SK-N-SH treated with all-trans-retinoic acid at 6 μM for 48 hours (cell line): ENCODE measurements around the gene SPOCK1.
"Not testable (repeated sequence)": the region's sequence is repeated elsewhere in the genome, so short reads cannot be mapped to it uniquely, and the experiment has no call there.

Experiments used
- ATAC-seq: fragments of 200-7000 bp; cut with Tn5 transposase; 3 replicates; pipeline ENCODE4 v1.9.1; 2020; ENCODE audit warnings: mild to moderate bottlenecking, moderate library complexity
- ARNTL ChIP-seq: fragments of 450-650 bp; formaldehyde crosslinking; IDR thresholded peaks from 2 replicates; pipeline ENCODE4 v1.5.0; 2020; ENCODE audit warnings: low read depth, mild to moderate bottlenecking, moderate library complexity, borderline replicate concordance
- BACH2 ChIP-seq: fragments of 250-450 bp; sonication (Bioruptor Pico); IDR thresholded peaks from 2 replicates; pipeline ENCODE4 v1.9.0; 2021; ENCODE audit warnings: mild to moderate bottlenecking, borderline replicate concordance
- CREB5 ChIP-seq: fragments of 250-450 bp; sonication (Bioruptor Pico); IDR thresholded peaks from 2 replicates; pipeline ENCODE4 v1.5.1; 2020; ENCODE audit warnings: low read depth, mild to moderate bottlenecking, moderate library complexity
- CSDC2 ChIP-seq: fragments of 250-450 bp; sonication (Bioruptor Pico); IDR thresholded peaks from 2 replicates; pipeline ENCODE4 v1.5.0; 2020; ENCODE audit warnings: mild to moderate bottlenecking, moderate library complexity
- CSRNP3 ChIP-seq: fragments of 250-450 bp; sonication (Bioruptor Pico); IDR thresholded peaks from 2 replicates; pipeline ENCODE4 v1.5.1; 2021; ENCODE audit warnings: mild to moderate bottlenecking, moderate library complexity
- ESRRG ChIP-seq: fragments of 250-450 bp; sonication (Bioruptor Pico); IDR thresholded peaks from 2 replicates; pipeline ENCODE4 v1.6.1; 2021; ENCODE audit warnings: mild to moderate bottlenecking
- GLIS3 ChIP-seq: fragments of 250-450 bp; sonication (Bioruptor Pico); IDR thresholded peaks from 2 replicates; pipeline ENCODE4 v1.5.0; 2020; ENCODE audit warnings: mild to moderate bottlenecking, moderate library complexity
- ISL1 ChIP-seq: fragments of 250-450 bp; sonication (Bioruptor Pico); IDR thresholded peaks from 2 replicates; pipeline ENCODE4 v2.1.2; 2022; ENCODE audit warnings: mild to moderate bottlenecking, moderate library complexity
- OSR1 ChIP-seq: fragments of 250-450 bp; sonication (Bioruptor Pico); IDR thresholded peaks from 2 replicates; pipeline ENCODE4 v1.8.0; 2022; ENCODE audit warnings: moderate library complexity, mild to moderate bottlenecking, inconsistent platforms
- PATZ1 ChIP-seq: fragments of 250-450 bp; sonication (Bioruptor Pico); IDR thresholded peaks from 2 replicates; pipeline ENCODE4 v1.8.0; 2020; ENCODE audit warnings: mild to moderate bottlenecking, moderate library complexity, borderline replicate concordance
- PPARA ChIP-seq: fragments of 250-450 bp; sonication (Bioruptor Pico); IDR thresholded peaks from 2 replicates; pipeline ENCODE4 v1.5.0; 2020; ENCODE audit warnings: mild to moderate bottlenecking, borderline replicate concordance
- SNAI2 ChIP-seq: fragments of 250-450 bp; sonication (Bioruptor Pico); IDR thresholded peaks from 2 replicates; pipeline ENCODE4 v1.5.0; 2020; ENCODE audit warnings: mild to moderate bottlenecking, moderate library complexity
- TCF4 ChIP-seq: fragments of 250-450 bp; sonication (Bioruptor Pico); IDR thresholded peaks from 2 replicates; pipeline ENCODE4 v1.8.0; 2021; ENCODE audit warnings: mild to moderate bottlenecking, moderate library complexity, borderline replicate concordance
- ZFP30 ChIP-seq: fragments of 450-650 bp; formaldehyde crosslinking; IDR thresholded peaks from 2 replicates; pipeline ENCODE4 v1.5.0; 2022; ENCODE audit warnings: mild to moderate bottlenecking, moderate library complexity
- ZNF565 ChIP-seq: fragments of 450-650 bp; formaldehyde crosslinking; conservative IDR thresholded peaks from 2 replicates; pipeline ENCODE4 v1.5.0; 2020; ENCODE audit warnings: low read depth, mild to moderate bottlenecking, moderate library complexity
- ZNF70 ChIP-seq: fragments of 450-650 bp; formaldehyde crosslinking; IDR thresholded peaks from 2 replicates; pipeline ENCODE4 v1.5.0; 2020; ENCODE audit warnings: mild to moderate bottlenecking, moderate library complexity

Gene SPOCK1

GRCh38 chr5:136981936-136982335 lies 517.2 kb downstream of the SPOCK1 start:
- TF ChIP-seq BACH2, result no peak
- no peak for TF ChIP-seq OSR1 (CRISPR knock-in tag)
- TF ChIP-seq ZNF70 (CRISPR knock-in tag), result no peak
- no peak for TF ChIP-seq ESRRG (CRISPR knock-in tag)
- TF ChIP-seq, all 23 proteins: peak for 0
- ATAC-seq, result no peak

GRCh38 chr5:136979131-136979530 lies 520.0 kb downstream of the SPOCK1 start:
- TF ChIP-seq ZNF70 (CRISPR knock-in tag), result no peak
- TF ChIP-seq CSDC2 (CRISPR knock-in tag), result no peak
- no peak for ATAC-seq

- TF ChIP-seq CSRNP3 (no peak), ESRRG (CRISPR knock-in tag) (no peak), OSR1 (CRISPR knock-in tag) (no peak), TCF4 (CRISPR knock-in tag) (no peak), SNAI2 (CRISPR knock-in tag) (no peak), CSDC2 (CRISPR knock-in tag) (no peak), ZNF70 (CRISPR knock-in tag) (no peak), ISL1 (CRISPR knock-in tag) (no peak)
Measured at GRCh38 chr5:136963504-136963903, 535.6 kb downstream of the SPOCK1 start.

GRCh38 chr5:136957428-136957827 lies 541.7 kb downstream of the SPOCK1 start:
- TF ChIP-seq ZNF70 (CRISPR knock-in tag) (no peak), CSRNP3 (no peak), ZNF565 (CRISPR knock-in tag) (no peak), PPARA (CRISPR knock-in tag) (no peak), TCF4 (CRISPR knock-in tag) (no peak), ZFP30 (no peak), CREB5 (no peak), GLIS3 (CRISPR knock-in tag) (no peak)
- no peak for ATAC-seq

More at GRCh38 chr5:136963504-136963903, 535.6 kb downstream of the SPOCK1 start:
- ATAC-seq, result no peak

- not testable (repeated sequence) for ATAC-seq
Measured at GRCh38 chr5:136954142-136954541, 545.0 kb downstream of the SPOCK1 start.

- ATAC-seq, result not testable (repeated sequence)
Measured at GRCh38 chr5:136953346-136954069, 545.6 kb downstream of the SPOCK1 start.

GRCh38 chr5:136927571-136927970 lies 571.6 kb downstream of the SPOCK1 start:
- TF ChIP-seq ZNF70 (CRISPR knock-in tag) (no peak), ARNTL (CRISPR knock-in tag) (no peak), PATZ1 (CRISPR knock-in tag) (no peak), SNAI2 (CRISPR knock-in tag) (no peak)
- ATAC-seq, result no peak
